KMS-11 (cell line): ENCODE results near the gene FAM3A.

Experiments
- H2AFZ ChIP-seq: fragments of 200-600 bp; sonication (generic); 2 replicates; pipeline ENCODE4 v1.6.1; 2016; ENCODE audit warnings: antibody characterized with exemption, mixed run types, low read depth
- H3K27ac ChIP-seq: fragments of 200-600 bp; sonication (generic); 2 replicates; pipeline ENCODE4 v1.6.1; 2016; ENCODE audit warnings: mild to moderate bottlenecking, mixed run types
- H3K27me3 ChIP-seq: fragments of 200-600 bp; sonication (generic); 2 replicates; pipeline ENCODE4 v1.6.1; 2017; ENCODE audit warnings: mild to moderate bottlenecking, low read depth, mixed run types, moderate library complexity; ENCODE audit not compliant: insufficient read depth
- H3K36me3 ChIP-seq: fragments of 200-600 bp; sonication (generic); 2 replicates; pipeline ENCODE4 v1.6.1; 2017; ENCODE audit warnings: mild to moderate bottlenecking, mixed run types; ENCODE audit not compliant: insufficient read depth
- H3K4me1 ChIP-seq: fragments of 200-600 bp; sonication (generic); 2 replicates; pipeline ENCODE4 v1.6.1; 2016; ENCODE audit warnings: mild to moderate bottlenecking, low read depth, mixed run types; ENCODE audit not compliant: poor library complexity, severe bottlenecking
- H3K4me2 ChIP-seq: fragments of 200-600 bp; sonication (generic); 2 replicates; pipeline ENCODE4 v1.7.0; 2016; ENCODE audit warnings: mild to moderate bottlenecking, mixed run types
- H3K4me3 ChIP-seq: fragments of 200-600 bp; sonication (generic); IDR thresholded peaks from 2 replicates; pipeline ENCODE4 v1.6.1; 2017; ENCODE audit warnings: low read depth, low read length, mixed read lengths; ENCODE audit not compliant: insufficient read depth
- H3K79me2 ChIP-seq: fragments of 200-600 bp; sonication (generic); 2 replicates; pipeline ENCODE4 v1.6.1; 2016; ENCODE audit warnings: low read depth, mixed run types; ENCODE audit not compliant: insufficient read depth
- H3K9ac ChIP-seq: fragments of 200-600 bp; sonication (generic); 2 replicates; pipeline ENCODE4 v1.6.1; 2016; ENCODE audit warnings: mild to moderate bottlenecking, mixed run types
- H4K20me1 ChIP-seq: fragments of 200-600 bp; sonication (generic); 2 replicates; pipeline ENCODE4 v1.6.1; 2016; ENCODE audit warnings: mild to moderate bottlenecking, mixed run types; ENCODE audit not compliant: insufficient read depth
- CTCF ChIP-seq: fragments of 200-600 bp; sonication (generic); conservative IDR thresholded peaks from 2 replicates; pipeline ENCODE4 v1.6.1; 2017; ENCODE audit warnings: low read depth, mild to moderate bottlenecking, antibody characterized with exemption, low read length, moderate library complexity, mixed read lengths

The FAM3A gene

GRCh38 chrX:154549766-154550165, 33.7 kb upstream of the FAM3A start:
- Histone ChIP-seq H3K27ac (no peak overlapping the region), H3K4me2 (no peak overlapping the region), H3K79me2 (peaks cover 28% of the 10 kb centered on the region), H3K36me3 (no peaks in the 10 kb centered on the region), H3K4me1 (peaks cover 14% of the 10 kb centered on the region), H3K4me3 (no peak overlapping the region), H3K27me3 (no peaks in the 10 kb centered on the region), H4K20me1 (no peaks in the 10 kb centered on the region), H3K9ac (no peak overlapping the region), H2AFZ (no peak overlapping the region)
- no peak for TF ChIP-seq CTCF

- peak overlapping the region; percentile 71 for H3K27ac ChIP-seq
- no peak for TF ChIP-seq CTCF
- peaks cover 28% of the 10 kb centered on the region for H3K79me2 ChIP-seq
- no peaks in the 10 kb centered on the region for H3K27me3 ChIP-seq
- no peak overlapping the region for H3K4me3 ChIP-seq
- H4K20me1 ChIP-seq = no peaks in the 10 kb centered on the region
- H3K36me3 ChIP-seq = no peaks in the 10 kb centered on the region
- peak overlapping the region; percentile 67 for H3K4me2 ChIP-seq
- peaks cover 14% of the 10 kb centered on the region for H3K4me1 ChIP-seq
- H2AFZ ChIP-seq = peak overlapping the region; percentile 64; the same call in 1 of the 2 replicates
- peak overlapping the region; percentile 61 for H3K9ac ChIP-seq
Observed at GRCh38 chrX:154548028-154548316, 31.9 kb upstream of the FAM3A start.

GRCh38 chrX:154547245-154548027, 31.4 kb upstream of the FAM3A start, which contains the start of gene IKBKG:
Gene IKBKG, plus strand, starts transcription at chrX:154547620. Its CDS starts 4,383 bp downstream, at chrX:154552003.
- H3K9ac ChIP-seq = peak within 1 kb of the TSS; percentile 61
- H3K4me3 ChIP-seq = no peak within 1 kb of the TSS
- peak within 1 kb of the TSS; percentile 89 for H3K4me2 ChIP-seq
- peak within 1 kb of the TSS; percentile 71 for H3K27ac ChIP-seq
- no peak for TF ChIP-seq CTCF
- peak within 1 kb of the TSS; percentile 64; the same call in 1 of the 2 replicates for H2AFZ ChIP-seq
- peaks cover 14% of the 10 kb centered on the region for H3K4me1 ChIP-seq
- H4K20me1 ChIP-seq = no peaks in the 10 kb centered on the region
- H3K27me3 ChIP-seq = no peaks in the 10 kb centered on the region
- H3K36me3 ChIP-seq = no peaks in the 10 kb centered on the region
- peaks cover 28% of the 10 kb centered on the region for H3K79me2 ChIP-seq

- Histone ChIP-seq H4K20me1 (no peaks in the 10 kb centered on the region), H3K36me3 (no peaks in the 10 kb centered on the region), H3K4me3 (no peak within 1 kb of the TSS), H3K27me3 (no peaks in the 10 kb centered on the region), H2AFZ (peak within 1 kb of the TSS; percentile 64; the same call in 1 of the 2 replicates), H3K27ac (peak within 1 kb of the TSS; percentile 71), H3K4me1 (peaks cover 14% of the 10 kb centered on the region), H3K9ac (peak within 1 kb of the TSS; percentile 61), H3K4me2 (peak within 1 kb of the TSS; percentile 89), H3K79me2 (peaks cover 28% of the 10 kb centered on the region)
- no peak for TF ChIP-seq CTCF
Observed at GRCh38 chrX:154546354-154547244, 30.6 kb upstream of the FAM3A start, which contains the start of gene G6PD. Gene G6PD, minus strand, starts transcription at chrX:154546846. Its CDS starts 691 bp downstream, at chrX:154546155.
